GM21576 (cell line): ENCODE measurements around the gene RAB42.
"Not testable (repeated sequence)": the region's sequence is repeated elsewhere in the genome, so short reads cannot be mapped to it uniquely, and the experiment has no call there.

Experiments
- ATAC-seq: cut with Tn5 transposase; IDR thresholded peaks from one replicate; pipeline ENCODE4 v1.9.1; 2021; ENCODE audit warnings: mild to moderate bottlenecking, moderate library complexity; ENCODE audit not compliant: unreplicated experiment

RAB42 gene, protein sequence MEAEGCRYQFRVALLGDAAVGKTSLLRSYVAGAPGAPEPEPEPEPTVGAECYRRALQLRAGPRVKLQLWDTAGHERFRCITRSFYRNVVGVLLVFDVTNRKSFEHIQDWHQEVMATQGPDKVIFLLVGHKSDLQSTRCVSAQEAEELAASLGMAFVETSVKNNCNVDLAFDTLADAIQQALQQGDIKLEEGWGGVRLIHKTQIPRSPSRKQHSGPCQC

DNA sequence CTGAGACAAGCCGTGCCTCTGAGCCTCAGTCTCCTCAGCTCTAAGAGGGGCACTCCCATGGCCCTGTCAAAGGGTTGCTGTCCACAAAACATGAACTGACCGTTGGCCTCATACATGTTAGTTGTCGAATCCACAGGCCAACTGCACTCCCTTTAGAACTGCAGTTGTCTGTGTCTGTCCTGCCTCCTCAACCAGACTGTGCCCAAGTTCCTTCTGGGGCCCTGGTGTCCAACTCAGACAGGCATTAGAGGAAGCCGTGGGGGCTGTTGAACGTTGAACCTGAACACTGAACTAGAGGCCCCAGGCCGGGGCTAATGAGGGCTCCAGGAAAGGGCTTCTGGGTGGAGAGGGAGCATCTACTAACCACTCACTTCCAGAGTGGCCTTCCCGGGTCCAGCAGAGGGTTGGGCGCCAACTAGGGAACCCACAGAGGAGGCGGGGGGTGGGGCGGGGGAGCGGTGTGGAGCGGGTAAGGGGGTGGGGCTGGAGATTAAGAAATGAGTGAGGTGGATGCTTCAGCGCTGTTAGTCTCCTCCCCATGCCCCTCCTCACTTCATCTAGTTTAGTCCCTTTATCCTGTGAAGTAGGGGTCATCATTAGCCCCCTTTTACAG is at the start of gene RAB42:
RAB42 (plus strand) TSS at position 558 of the 613 bp plus-strand sequence. CDS start 247 bp downstream, outside the sequence.
- no peak for ATAC-seq

DNA sequence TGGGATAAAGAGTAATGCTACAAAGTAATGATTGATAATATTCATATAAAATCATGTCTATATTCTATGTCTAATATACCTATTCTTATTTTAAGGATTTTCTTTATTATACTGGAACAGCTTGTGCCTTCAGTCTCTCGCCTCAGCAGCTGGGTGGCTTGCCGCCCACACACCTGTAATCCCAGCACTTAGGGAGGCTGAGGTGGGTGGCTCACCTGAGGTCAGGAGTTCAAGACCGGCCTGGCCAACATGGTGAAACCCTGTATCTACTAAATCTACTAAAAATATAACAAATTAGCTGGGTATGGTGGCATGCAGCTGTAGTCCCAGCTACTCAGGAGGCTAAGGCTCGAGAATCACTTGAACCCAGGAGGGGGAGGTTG is 46.8 kb upstream of the RAB42 start:
- ATAC-seq, result no peak

DNA sequence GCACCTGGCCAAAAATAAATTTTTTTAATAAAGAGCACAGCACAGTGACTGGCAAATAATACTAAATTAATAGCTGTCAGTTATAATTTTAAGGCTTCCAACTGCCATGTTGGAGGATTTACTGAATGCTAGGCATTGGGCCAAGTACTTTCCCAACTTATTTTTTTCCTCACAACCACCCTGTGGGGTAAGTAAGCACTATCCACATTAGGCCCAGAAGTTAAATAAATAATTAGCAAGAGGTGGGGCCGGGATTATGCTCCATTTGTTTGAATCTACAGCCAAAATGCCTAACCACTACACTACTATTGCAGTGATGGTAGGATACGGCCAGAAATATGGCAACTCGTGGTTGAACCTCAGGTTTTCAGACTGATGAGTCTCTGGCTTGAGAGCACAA is 43.7 kb upstream of the RAB42 start:
- no peak for ATAC-seq

DNA sequence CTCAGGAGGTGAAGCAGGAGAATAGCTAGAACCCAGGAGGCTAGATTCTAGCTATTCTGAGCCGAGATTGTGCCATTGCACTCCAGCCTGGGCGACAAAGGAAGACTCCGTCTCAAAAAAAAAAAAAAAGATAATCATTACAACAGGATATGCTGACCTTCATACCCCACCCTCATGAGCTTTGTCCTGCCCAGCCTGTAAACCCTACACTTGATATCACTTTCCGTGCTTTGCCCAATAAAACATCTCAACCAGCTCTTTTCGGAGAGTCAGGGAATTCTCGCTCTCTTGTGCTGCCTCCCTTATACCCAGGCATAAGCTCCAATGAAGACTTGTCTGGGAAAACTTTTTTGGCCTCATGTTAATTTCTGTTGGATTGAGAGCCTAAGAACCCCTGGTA is 40.7 kb upstream of the RAB42 start:
- no peak for ATAC-seq

DNA sequence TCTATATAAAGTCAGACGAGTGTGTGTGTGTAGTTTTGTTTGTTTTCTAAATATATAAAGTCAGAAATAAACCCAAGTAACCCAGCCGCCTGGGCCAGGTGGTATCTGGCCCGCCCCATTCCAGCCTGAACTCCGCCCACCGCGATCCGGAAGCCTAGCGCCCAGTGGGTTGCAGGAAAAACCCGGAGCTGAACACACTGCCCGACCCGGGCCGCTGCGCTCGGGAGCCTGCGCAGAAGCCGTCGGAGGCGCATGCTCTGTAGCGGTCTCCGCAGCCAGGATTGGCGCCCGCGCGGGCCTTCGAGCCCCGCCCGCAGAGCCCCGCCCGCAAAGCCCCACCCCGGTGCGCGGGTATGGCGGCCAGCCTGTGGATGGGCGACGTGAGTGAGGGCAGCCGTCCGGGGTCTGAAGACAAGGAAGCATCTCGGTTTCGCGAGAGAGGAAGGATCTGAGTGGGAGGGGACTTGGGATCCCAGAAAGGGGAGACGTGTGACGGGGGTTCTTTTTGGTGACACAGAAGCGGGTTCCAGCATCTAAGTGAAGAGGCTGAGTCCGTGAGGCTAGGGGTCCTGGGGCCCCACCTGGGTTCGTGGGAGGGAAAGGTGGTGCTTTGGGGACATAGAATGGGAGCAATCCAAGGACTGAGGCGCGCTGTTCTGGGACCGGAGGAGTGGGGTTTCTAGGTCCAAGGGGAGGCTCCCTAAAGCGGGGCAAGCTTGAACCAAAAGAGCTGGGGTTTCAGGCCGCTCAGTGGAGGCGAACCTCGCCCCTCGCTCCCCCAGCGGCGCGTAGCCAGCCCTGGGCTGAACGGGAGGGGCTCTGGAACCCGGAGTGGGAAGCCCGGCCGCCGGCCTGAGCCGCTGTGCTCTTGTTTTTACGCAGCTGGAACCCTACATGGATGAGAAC is 39.1 kb upstream of the RAB42 start, which contains the start of gene TRNAU1AP:
TRNAU1AP (plus strand) TSS at position 328 of the 906 bp plus-strand sequence; CDS start at position 354, 26 bp downstream.
- peak; percentile 88 for ATAC-seq

DNA sequence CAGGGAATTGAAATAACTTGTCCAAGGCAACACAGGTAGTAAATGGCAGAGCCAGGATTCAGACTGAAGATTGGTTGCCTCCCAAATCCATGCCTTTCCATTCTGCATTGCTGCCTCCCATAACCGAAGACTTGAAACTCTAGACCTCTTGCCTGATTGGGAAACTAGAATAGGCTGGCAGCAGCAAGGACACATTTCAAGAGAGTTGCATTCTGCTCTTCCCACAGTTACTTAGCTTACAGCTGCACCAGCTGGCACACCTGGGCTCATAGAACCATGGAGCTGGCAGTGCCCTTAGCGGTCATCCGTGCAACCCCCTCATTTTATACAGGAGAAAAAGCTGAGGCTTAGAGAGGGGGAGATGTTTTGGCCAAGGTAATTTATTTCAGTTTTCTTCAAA is 31.2 kb upstream of the RAB42 start:
- no peak for ATAC-seq

DNA sequence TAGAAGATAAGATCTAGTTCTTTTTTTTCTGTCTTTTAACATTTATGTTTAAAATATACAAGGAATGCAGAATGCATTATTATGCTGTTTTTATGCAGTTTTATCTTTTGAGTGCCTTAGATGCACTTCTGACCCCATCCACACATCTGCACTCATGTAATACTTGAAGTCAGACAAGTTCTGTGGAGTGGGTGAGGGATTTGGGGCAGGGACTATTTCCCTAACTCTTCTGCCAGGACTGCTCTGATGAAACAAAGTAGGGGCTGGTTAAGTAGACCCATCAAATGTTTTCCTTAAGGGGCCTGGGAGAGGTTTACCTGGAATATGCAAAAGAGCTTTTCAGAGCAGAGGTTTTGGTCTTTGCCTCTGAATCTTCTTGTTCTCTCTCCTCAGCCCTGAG is 27.8 kb upstream of the RAB42 start:
- no peak for ATAC-seq

DNA sequence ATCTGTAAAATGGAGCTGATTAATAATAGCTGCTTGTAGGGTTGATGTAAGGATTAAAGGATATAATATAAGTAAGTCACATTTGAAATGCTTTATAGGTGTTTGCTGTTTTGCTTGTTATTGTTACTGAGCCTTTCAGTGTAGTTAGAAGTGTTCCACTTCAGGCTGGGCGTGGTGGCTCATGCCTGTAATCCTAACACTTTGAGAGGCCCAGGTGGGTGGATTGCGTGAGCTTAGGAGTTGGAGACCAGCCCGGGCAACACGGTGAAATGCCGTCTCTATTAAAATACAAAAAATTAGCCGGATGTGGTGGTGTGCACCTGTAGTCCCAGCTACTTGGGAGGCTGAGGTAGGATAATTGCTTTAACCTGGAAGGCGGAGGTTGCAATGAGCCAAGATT is 27.0 kb upstream of the RAB42 start:
- no peak for ATAC-seq

DNA sequence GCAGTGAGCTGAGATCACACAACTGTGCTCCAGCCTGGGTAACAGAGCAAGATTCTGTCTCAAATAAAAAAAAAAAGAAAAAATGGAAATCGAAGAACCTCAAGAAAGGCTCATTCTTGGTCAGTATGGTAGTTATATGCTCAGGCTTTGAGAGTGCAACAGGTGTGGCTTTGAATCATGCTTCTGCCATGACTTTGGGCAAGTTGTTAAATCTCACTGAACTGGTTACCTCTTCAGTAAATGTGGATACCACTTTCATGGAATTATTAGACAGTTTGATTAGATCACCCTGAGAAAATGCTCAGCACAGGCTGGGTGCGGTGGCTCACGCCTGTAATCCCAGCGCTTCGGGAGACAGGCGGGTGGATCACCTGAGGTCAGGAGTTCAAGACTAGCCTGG is 26.3 kb upstream of the RAB42 start:
- no peak for ATAC-seq

DNA sequence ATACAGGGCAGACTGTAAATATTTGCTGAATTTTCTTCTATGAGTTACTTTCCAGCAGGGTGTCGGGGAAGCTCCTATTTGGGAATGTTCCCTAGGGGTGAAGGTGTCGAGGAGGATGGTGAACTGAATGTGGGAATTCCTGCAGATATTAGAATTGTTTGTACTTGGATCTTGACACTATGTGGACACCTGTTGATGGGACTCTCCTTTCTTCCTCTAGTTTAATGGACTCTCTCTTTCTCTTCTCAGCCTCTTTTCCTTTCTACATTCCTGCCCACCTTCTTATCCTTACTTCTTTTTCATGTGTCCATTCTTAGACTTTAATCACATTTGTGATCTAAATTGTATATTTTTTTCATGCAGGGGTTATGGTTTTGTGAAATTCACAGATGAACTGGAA is 25.1 kb upstream of the RAB42 start:
- ATAC-seq, result no peak

DNA sequence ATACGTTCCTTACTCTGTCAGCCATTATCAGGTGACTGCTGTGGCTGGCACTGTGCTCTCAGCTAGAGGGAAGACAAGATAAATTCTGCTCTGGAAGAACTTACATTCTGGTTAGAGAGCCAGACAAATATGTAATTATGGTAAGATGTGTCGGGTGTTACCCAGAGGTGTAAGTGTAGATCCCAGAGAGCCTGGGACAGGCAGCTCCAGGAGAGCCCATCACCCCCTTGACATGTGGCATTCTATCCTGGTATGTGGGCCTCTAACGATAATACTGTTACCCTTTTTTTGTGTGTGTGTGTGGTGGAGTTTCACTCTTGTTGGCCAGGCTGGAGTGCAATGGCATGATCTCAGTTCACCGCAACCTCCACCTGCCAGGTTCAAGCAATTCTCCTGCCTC is 20.2 kb upstream of the RAB42 start:
- ATAC-seq, result no peak

DNA sequence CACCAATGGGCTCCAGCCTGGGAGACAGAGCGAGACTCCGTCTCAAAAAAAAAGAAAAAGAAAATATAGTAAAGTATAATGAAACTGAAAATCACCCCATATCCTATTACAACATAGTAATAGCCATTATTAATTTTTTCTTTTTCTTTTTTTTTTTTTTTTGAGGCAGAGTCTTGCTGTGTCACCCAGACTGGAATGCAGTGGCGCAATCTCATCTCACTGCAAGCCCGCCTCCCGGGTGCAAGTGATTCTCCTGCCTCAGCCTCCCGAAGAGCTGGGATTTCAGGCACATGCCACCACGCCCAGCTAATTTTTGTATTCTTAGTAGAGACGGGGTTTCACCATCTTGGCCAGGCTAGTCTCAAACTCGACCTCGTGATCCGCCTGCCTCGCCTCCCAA is 19.2 kb upstream of the RAB42 start:
- not testable (repeated sequence) for ATAC-seq

DNA sequence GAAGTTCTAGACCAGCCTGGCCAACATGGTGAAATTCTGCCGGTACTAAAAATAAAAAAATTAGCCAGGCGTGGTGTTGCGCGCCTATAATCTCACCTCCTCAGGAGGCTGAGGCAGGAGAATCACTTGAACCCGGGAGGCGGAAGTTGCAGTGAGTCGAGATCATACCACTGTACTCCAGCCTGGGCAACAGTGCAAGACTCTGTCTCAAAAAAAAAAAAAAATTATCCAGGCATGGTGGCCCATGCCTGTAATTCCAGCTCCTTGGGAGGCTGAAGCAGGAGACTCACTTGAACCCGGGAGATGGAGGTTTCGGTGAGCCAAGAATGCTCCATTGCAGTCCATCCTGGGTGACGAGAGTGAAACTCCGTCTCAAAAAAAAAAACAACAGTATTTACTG is 18.5 kb upstream of the RAB42 start:
- no peak for ATAC-seq

DNA sequence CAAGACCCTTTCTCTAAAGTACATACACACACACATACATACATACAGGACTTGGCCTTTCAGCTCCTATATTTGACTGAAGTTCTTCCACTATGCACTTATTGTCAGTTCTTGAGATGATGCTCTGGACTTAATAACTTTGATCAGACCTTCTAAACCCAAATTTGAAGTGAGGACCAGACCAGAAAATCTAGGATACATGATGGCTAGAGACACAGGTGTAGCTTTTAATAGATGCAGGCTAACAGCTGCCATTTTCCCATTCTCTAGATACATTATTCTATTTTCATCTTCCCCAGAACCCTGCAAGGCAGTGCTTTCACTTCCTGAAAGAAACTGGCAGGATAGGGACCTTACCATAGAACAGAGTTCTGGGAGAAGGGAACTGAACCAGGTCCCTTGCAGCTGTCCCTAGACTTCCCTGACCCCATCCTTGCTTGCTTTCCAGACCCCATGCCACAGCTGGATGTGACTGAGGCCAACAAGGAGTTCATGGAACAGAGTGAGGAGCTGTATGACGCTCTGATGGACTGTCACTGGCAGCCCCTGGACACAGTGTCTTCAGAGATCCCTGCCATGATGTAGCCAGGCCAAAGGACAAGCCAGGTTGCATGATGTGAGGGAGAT is 14.9 kb upstream of the RAB42 start:
- no peak for ATAC-seq

DNA sequence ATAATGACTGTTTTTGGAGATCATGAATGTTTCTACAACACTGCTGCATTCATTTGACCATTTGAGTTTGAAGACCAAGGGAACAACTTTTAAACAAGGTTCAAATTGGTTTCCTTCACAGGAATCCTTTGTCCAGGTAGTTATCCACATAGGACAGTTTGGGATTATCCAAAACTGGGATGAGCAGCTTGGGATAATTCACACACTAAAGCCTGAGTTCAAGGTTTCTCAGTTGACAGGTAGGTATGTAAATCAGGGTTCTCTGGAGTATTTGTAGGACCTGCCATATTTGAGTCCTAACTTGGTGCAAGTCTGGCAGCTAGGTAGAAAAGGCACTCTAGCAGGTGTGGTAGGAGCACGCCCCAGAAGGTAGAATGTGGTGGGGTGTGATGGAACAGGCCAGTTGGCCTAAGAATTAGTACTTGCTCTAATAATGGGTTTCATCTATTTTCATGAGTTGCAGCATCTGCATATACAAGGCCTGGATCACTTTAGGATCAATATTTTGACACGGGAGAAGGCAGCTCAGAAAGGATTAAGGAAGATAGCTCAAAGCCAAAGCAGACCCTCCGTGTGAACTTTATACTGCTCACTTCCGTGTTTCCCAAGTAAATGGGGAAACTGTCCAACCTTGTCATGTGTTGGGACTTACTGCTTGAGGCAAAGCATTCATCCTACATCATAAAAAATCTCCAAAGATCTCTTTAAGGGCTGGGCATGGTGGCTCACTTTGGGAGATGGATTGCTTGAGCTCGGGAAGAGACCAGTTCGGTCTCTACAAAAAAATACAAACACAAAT is 14.1 kb upstream of the RAB42 start:
- no peak for ATAC-seq

DNA sequence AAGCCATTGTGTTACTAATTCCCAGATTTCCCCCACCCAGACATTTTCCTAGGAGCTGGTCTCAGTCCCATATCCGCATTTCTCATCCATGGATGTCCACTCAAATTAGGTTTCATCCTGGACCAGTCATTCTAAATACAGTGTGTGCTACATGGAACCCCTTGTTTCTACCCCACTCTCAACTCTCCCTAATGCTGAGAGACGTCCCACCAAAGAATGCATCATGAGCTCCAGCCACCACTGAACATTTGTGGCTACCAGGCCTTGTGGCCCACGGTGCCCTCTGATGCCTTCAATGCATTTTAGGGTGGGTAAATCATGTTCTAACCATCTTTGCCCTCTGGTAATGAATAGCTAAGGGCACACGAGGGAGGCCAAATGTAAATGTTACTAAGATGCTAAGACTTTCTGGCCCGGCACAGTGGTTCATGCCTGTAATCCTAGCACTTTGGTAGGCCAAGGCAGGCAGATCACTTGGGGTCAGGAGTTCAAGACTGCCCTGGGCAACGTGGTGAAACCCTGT is 13.3 kb upstream of the RAB42 start:
- no peak for ATAC-seq

DNA sequence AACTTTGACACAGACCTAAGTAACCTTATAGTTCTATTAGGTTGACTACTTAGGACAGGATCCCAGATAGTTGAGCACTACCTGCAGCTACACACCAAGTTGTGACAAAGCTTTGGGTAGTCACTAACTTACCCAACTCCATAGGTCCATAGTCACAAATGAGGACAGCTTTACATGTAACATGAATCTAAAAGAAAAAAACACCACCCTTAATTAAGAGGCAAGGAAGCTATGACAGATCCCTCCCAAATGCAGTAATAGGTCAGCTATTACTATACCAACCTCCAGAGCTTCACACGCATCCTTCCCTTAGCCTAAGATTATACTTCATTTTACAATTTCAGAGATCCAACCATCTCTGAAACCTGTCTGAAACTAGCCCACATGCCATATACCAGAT is 12.7 kb upstream of the RAB42 start:
- ATAC-seq, result no peak

DNA sequence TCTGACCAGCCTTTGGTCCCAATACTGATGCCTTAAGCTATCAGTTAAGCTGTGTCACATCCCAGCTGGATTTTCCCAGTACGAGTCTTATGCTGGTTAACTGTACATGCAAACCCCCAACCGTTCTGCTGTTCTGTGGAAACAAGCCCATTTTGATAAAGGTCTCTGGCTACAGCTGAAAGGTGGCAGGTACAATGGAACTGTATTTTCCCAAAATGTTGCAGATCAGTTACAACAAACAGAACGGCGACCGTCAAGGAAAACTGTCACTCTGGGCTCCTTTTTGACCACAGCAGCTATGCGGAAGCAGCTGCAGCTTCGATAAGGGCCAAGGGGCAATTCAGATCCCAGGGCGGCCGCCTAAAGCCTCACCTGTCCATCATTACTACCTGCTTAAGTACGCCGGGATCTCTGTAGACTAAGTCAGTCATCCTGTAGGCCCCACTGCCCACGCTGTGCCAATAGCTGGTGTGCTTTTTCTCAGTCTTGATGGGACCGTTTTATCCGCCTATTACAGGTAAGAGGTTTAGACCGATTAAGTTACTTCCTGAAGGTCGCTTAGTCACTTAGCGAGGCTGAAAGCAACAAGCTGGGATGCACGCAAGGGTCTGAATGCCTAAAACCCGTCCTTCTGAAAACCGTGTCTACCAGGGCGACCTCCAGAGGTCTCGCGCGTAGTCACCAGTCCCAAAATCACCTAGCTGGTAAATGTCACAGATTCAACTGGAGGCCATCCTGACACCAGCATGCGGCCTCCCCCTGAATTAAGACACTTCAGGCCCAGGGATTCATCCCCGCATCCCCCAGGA is 11.1 kb upstream of the RAB42 start:
- ATAC-seq, result peak; percentile 22

DNA sequence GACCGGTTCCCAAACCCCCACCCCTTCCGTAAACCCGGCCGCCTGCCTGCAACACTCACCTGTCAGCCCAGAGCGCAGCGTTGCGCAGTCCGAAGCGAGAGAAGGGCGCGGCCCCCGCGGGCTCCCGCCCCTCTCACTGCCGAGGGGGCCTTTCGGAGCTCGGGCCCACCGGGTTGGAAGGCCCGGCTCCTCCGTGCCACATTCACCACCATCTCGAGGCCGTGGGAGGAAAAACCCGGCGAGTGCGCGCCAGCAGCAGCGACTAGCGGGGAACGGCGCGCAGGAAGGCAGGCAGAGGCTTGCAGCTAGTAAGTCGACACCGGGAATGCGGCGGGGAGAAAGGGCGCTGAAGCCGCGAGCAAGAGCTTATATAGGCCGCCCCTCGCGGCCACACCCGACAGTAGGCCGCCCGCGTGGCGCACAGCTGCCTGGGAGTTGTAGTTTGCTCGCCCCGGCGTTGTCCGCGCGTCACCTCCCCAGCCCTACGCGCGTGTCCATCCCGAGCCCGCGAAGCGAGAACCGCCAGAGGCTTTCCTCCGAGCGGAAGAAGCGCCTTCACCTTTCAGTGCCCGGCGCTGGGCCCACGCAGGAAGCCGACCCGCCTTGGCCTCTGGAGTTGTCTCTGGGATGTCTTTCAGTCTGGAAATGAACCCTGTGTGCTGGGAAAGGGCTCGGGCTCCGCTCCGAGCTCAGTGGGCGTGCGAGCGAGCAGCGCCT is 10.4 kb upstream of the RAB42 start:
- ATAC-seq, result peak; percentile 78
